Endodermal cell (in vitro differentiated cells): Measurements from ENCODE around the gene SDSL. TPM values are rescaled to one million over a fixed set of nuclear protein-coding genes. Genes with fewer than 3 reads are reported as not detected.

ENCODE experiments used
- DNase-seq: peaks from one replicate; pipeline ENCODE4 v3.0.0-alpha.2; 2017
- H3K27ac ChIP-seq: 2 replicates; pipeline ENCODE4 v1.5.1; 2013; ENCODE audit warnings: mild to moderate bottlenecking, low read depth, low read length, moderate library complexity
- H3K27me3 ChIP-seq: 2 replicates; pipeline ENCODE4 v1.6.1; 2013; ENCODE audit warnings: mild to moderate bottlenecking, low read length, moderate library complexity; ENCODE audit not compliant: insufficient read depth, control insufficient read depth, poor library complexity, severe bottlenecking
- H3K36me3 ChIP-seq: 2 replicates; pipeline ENCODE4 v1.7.0; 2013; ENCODE audit warnings: mild to moderate bottlenecking, low read length, moderate library complexity; ENCODE audit not compliant: control insufficient read depth, insufficient read depth
- H3K4me1 ChIP-seq: one replicate; pipeline ENCODE4 v1.7.0; 2013; ENCODE audit warnings: low read length; ENCODE audit not compliant: control insufficient read depth, insufficient read depth
- H3K4me3 ChIP-seq: 2 replicates; pipeline ENCODE4 v1.5.1; 2013; ENCODE audit warnings: mild to moderate bottlenecking, low read length, moderate library complexity
- H3K9ac ChIP-seq: 2 replicates; pipeline ENCODE4 v1.6.1; 2013; ENCODE audit warnings: mild to moderate bottlenecking, low read length, moderate library complexity; ENCODE audit not compliant: poor library complexity, severe bottlenecking; ENCODE audit errors: extremely low read depth
- H3K9me3 ChIP-seq: 2 replicates; pipeline ENCODE4 v1.6.1; 2013; ENCODE audit warnings: mild to moderate bottlenecking, low read length, moderate library complexity; ENCODE audit not compliant: control insufficient read depth
- H3K27ac Mint-ChIP-seq: 2 replicates; pipeline ENCODE4 v1.8.0; 2020; ENCODE audit warnings: mixed read lengths
- H3K27me3 Mint-ChIP-seq: 2 replicates; pipeline ENCODE4 v1.8.0; 2021; ENCODE audit warnings: mild to moderate bottlenecking, mixed read lengths; ENCODE audit not compliant: insufficient read depth
- H3K36me3 Mint-ChIP-seq: 2 replicates; pipeline ENCODE4 v1.8.0; 2020; ENCODE audit warnings: low read depth, mixed read lengths
- H3K4me1 Mint-ChIP-seq: 2 replicates; pipeline ENCODE4 v1.8.0; 2020; ENCODE audit warnings: mixed read lengths
- H3K4me3 Mint-ChIP-seq: 2 replicates; pipeline ENCODE4 v1.8.0; 2020; ENCODE audit warnings: mild to moderate bottlenecking, moderate library complexity, mixed read lengths
- H3K9me3 Mint-ChIP-seq: 2 replicates; pipeline ENCODE4 v1.8.0; 2020; ENCODE audit warnings: mild to moderate bottlenecking, mixed read lengths
- WGBS, 2 experiments: methylation state at CpG; one replicate each; pipeline versions ENCODE4 v1.1.5 to v1.1.7; 2013; ENCODE audit warnings: missing lambda C conversion rate in 2 of 2, mixed read lengths in 1 of 2; ENCODE audit not compliant: insufficient coverage in 1 of 2, insufficient read length in 1 of 2; 5-methylcytosine and 5-hydroxymethylcytosine counted together
- total RNA-seq, 2 donors: library from RNA; stranded (reverse); fragmentation: NEBNext Ultra II Directional in 1 of 2; extraction: Animal tissue kit (Norgen Biotek cat#: 25700) in 1 of 2; gene quantifications; 2 replicates in 1 of 2; 3 replicates in 1 of 2; pipeline ENCODE4 v1.2.1, GENCODE V29; 2021
- TF ChIP-seq, protein P1 (sequence below): fragments of 200-600 bp; sonication (generic); conservative IDR thresholded peaks from 2 replicates; pipeline ENCODE4 v1.5.0; 2021; ENCODE audit warnings: antibody characterized with exemption, mild to moderate bottlenecking

Gene SDSL
- total RNA-seq, 2 donors from 2014 or later: 2.4 to 5.7 TPM

DNA sequence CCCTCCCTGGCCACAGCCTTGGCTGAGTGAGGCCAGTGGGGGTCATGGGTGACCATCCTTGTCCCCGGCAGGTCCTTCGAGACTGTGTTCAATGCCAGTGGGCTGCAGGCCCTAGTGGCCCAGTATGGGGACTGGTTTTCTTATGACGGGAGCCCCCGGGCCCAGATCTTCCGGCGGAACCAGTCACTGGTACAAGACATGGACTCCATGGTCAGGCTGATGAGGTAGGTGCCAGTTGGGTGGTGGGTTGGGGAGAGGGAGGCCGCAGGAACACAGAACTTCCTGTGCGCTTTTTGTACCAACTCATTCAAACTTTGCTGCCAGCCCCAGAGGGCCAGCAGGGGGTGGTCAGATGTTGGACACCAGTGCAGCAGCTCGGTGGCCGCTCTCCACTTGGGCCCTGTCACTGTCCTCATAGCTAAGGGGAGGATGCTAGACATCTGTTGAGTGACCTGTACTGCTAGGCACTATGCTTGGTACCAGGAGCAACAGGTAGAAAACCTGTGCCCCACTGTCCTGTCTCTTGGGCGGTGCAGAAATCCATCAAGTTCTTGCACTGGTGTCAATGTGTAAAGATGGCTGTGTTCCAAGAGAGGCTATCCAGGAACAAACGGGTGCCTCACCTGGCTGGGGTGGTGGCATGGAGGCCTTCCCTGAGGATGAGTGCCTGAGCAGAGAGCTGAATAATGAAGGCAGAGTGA is 35.2 kb upstream of the SDSL start:
- H3K27me3 Mint-ChIP-seq: no peaks in the 10 kb centered on the region
- 94 to 98% methylated on average over 2 to 12 of the region's 12 CpGs for WGBS, 2 experiments
- Histone ChIP-seq H3K9ac (no peak overlapping the region), H3K4me1 (no peaks in the 10 kb centered on the region), H3K27me3 (no peaks in the 10 kb centered on the region), H3K36me3 (peaks cover 10% of the 10 kb centered on the region), H3K27ac (no peak overlapping the region), H3K9me3 (no peaks in the 10 kb centered on the region), H3K4me3 (no peak overlapping the region)
- H3K4me1 Mint-ChIP-seq: no peaks in the 10 kb centered on the region
- no peak overlapping the region for H3K4me3 Mint-ChIP-seq
- no peaks in the 10 kb centered on the region for H3K9me3 Mint-ChIP-seq
- no peak overlapping the region for H3K27ac Mint-ChIP-seq
- H3K36me3 Mint-ChIP-seq: peaks cover 34% of the 10 kb centered on the region
- DNase-seq: no peak
- TF ChIP-seq, protein P1, sequence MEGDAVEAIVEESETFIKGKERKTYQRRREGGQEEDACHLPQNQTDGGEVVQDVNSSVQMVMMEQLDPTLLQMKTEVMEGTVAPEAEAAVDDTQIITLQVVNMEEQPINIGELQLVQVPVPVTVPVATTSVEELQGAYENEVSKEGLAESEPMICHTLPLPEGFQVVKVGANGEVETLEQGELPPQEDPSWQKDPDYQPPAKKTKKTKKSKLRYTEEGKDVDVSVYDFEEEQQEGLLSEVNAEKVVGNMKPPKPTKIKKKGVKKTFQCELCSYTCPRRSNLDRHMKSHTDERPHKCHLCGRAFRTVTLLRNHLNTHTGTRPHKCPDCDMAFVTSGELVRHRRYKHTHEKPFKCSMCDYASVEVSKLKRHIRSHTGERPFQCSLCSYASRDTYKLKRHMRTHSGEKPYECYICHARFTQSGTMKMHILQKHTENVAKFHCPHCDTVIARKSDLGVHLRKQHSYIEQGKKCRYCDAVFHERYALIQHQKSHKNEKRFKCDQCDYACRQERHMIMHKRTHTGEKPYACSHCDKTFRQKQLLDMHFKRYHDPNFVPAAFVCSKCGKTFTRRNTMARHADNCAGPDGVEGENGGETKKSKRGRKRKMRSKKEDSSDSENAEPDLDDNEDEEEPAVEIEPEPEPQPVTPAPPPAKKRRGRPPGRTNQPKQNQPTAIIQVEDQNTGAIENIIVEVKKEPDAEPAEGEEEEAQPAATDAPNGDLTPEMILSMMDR: no peak

DNA sequence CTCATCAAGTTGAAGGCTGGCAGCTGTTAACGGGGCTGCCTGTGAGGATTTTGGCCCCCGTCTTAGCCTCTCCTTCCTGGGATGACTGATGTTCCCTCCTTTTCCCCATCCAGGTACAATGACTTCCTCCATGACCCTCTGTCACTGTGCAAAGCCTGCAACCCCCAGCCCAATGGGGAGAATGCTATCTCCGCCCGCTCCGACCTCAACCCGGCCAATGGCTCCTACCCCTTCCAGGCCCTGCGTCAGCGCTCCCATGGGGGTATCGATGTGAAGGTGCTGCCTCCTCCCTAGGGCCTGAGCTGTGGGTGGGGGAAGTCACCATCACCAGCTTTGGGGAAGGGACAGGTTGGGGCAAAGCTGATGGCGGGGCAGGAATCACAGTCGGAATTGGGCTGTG is 34.5 kb upstream of the SDSL start:
- Histone ChIP-seq H3K4me3 (no peak overlapping the region), H3K4me1 (no peaks in the 10 kb centered on the region), H3K9me3 (no peaks in the 10 kb centered on the region), H3K27ac (no peak overlapping the region), H3K27me3 (no peaks in the 10 kb centered on the region), H3K36me3 (peaks cover 10% of the 10 kb centered on the region), H3K9ac (no peak overlapping the region)
- H3K4me3 Mint-ChIP-seq: no peak overlapping the region
- DNase-seq: no peak
- H3K9me3 Mint-ChIP-seq: no peaks in the 10 kb centered on the region
- H3K4me1 Mint-ChIP-seq: no peaks in the 10 kb centered on the region
- H3K36me3 Mint-ChIP-seq: peaks cover 34% of the 10 kb centered on the region
- TF ChIP-seq, protein P1: no peak
- H3K27me3 Mint-ChIP-seq: no peaks in the 10 kb centered on the region
- 95 to 100% methylated on average over 4 to 11 of the region's 11 CpGs for WGBS, 2 experiments
- H3K27ac Mint-ChIP-seq: no peak overlapping the region

DNA sequence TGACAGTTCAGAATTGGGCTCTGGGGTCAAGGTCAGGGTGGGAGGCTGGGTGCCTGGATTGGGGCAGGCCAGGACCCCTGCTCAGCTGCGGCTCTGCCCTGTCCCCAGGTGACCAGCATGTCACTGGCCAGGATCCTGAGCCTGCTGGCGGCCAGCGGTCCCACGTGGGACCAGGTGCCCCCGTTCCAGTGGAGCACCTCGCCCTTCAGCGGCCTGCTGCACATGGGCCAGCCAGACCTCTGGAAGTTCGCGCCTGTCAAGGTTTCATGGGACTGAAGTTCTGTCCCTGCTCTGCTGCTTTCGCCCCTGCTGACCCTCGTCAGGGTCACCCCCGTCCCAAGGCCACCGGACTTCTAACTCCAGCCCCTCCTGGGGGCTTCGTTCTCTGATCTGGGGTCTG is 33.8 kb upstream of the SDSL start:
- WGBS, 2 experiments: 93 to 95% methylated on average over 13 to 14 of the region's 14 CpGs
- no peaks in the 10 kb centered on the region for H3K9me3 ChIP-seq
- Mint-ChIP-seq H3K9me3 (no peaks in the 10 kb centered on the region), H3K27ac (no peak overlapping the region), H3K4me1 (no peaks in the 10 kb centered on the region), H3K27me3 (no peaks in the 10 kb centered on the region), H3K36me3 (peaks cover 34% of the 10 kb centered on the region), H3K4me3 (no peak overlapping the region)
- no peak overlapping the region for H3K4me3 ChIP-seq
- TF ChIP-seq, protein P1: no peak
- no peaks in the 10 kb centered on the region for H3K27me3 ChIP-seq
- DNase-seq: no peak
- H3K9ac ChIP-seq: no peak overlapping the region
- no peak overlapping the region for H3K27ac ChIP-seq
- H3K36me3 ChIP-seq: peaks cover 10% of the 10 kb centered on the region
- no peaks in the 10 kb centered on the region for H3K4me1 ChIP-seq
